ENCODE measurements around the gene CXCL11.
"Not testable (repeated sequence)": the region's sequence is repeated elsewhere in the genome, so short reads cannot be mapped to it uniquely, and the experiment has no call there.

Gene CXCL11

DNA sequence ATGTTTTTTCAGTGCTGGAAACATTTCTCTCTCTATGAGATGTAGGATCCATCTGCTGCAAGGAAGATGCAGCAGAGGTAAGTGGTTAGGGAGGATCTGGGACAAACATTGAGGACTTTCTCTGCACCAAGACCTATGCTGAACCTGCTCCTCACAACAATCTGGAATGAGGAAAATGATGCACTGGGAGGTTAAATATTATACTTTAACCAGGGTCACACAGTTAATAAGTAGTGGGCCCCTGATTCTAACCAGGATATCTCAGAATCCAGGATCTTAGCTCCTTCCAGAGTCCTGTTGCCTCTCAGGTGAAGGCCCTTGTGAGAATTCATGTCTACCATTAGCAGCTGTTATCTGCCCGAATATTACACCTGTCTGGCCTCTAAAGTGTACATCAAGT, 35.6 kb downstream of the CXCL11 start:
- DNase-seq (ENCODE audit: low spot score): no peak

DNA sequence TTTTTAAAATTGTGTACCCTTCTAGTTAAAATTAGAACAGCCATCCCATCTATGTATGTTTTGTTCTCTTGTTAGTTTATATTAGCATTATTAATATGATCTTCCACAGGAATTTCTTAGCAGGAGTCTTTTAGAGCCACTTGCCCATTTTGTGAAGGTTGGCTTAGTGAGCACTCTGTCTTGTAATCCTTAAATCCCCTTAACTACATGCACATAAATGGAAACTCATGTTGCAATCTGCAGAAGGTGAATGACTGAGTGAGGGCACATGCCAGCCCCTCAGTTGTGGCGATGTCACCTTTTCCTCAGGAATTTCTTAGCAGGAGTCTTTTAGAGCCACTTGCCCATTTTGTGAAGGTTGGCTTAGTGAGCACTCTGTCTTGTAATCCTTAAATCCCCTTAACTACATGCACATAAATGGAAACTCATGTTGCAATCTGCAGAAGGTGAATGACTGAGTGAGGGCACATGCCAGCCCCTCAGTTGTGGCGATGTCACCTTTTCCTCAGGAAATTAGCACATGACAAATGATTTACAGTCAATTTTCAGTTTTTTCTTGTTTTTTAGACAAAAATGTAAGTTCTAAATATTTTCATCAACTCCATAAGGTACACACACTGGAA, 37.2 kb downstream of the CXCL11 start:
- not testable (repeated sequence) for DNase-seq (ENCODE audit: low spot score)

DNA sequence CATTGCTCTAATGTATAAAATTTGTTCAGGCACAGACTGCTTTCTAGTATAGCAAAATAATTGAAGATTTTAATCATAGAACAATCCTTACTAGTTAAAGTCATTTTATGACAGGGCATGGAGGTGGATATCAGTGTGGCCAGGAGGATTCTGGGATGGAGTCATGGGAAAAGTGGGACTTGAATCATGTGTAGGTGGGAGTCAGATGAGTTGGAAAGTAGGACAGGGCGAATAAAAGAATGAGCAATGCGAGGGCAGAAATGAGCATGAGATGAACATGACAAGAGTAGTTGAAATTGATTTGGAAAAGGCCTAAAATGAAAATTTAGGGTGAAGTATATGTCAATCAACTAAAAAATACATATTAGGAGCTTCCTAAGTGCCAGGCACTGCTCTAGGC, 37.9 kb downstream of the CXCL11 start:
- no peak for DNase-seq (ENCODE audit: low spot score)

DNA sequence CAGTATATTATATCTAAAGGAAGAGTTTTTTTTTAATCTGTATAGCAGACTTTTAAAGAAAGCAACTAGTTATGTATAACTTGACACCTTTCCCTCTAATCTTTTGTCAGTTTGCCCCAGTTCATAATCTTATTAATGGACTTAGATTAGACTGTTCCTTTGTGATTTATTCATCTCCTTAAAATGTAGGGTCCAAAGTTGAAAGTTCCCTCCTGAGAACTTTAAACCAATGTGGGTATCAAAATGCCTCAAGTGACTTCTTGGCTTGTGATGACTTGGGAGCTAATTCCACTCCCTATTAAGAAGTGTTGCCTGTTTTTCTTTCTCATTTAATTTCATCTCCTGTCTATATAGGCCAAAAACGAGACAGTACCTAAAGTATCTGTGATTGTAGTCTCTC, 38.8 kb downstream of the CXCL11 start:
- no peak for DNase-seq (ENCODE audit: low spot score)

DNA sequence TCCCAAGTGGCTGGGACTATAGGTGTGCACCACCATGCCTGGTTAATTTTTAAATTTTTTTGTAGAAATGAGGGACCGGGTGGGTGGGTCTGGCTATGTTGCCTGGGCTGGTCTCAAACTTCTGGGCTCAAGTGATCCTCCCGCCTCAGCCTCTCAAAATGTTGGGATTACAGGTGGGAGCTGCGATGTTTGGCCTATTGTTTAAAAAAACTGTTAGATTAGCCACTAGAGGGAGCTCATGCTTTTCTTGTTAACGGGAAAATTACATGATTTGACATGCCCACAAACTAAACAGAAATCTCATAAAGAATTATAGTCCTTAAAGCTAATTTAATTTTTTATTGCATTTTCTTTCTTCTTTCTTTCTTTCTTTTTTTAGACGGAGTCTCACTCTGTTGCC, 40.1 kb downstream of the CXCL11 start:
- peak; percentile 46 for DNase-seq (ENCODE audit: low spot score)

DNA sequence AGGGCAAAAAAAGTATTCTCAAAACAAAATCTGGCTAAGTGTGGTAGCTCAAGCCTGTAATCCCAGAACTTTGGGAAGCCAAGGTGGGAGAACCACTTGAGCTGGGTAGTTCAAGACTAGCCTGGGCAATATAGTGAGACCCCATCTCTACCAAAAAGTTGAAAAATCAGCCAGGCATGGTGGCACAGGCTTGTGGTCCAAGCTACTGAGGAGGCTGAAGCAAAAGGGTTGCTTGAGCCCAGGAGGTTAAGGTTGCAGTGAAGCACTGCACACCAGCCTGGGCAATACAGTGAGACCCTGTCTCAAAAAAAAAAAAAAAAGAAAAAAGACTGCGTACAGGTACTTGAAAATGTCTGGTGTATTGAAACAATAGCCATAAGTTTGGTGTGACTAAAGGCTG, 43.4 kb downstream of the CXCL11 start:
- DNase-seq (ENCODE audit: low spot score): no peak

DNA sequence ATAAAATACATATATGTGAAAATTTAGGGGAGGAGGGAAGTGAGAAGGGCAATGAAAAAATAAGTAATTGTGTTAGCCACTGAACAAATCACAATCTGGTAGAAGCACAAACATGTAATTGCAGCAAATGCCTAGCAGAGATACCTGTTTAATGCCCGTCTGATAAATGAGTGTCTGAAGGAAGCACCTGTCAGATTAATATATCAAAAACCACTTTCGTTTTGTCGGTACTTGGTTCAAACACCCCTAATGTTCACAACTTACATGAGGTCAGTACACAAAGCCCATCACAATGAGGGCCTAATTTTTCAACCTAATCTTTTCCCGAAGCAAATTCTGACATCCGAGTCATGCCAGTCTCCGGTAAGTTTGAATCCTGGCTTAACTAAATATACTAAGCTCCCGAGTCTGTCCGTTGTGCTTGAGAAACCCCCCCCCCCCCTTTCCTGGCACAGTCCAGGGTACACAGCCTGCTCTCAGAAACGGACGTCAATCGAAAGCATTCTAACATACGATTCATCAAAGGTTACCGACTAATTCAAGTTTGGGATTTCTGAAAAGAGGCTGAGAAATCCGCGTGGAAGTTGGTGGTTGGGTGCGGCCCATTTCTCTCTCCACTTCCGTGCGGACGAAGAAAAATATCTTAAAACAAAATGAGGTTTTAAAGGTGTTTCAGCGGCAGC, 45.9 kb downstream of the CXCL11 start:
- no peak for DNase-seq (ENCODE audit: low spot score)

DNA sequence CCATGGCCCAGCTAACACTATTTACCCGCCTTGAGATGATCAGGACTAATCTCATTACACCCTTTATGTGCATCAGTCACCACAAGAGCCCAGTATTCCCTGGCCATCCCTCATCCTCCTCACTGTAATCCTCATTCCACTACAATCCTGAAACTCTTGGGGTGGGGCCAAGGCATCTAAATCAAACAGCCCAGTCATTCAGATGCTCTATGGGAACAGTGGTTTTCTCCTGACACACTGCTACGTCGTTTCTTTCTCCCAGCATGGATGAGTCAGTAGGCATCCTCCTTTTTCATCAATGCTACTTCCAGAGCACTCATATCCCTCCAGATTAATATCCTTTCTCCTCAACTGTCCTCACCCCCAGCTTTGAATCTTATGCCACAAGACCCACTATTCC, 50.8 kb downstream of the CXCL11 start:
- no peak for DNase-seq (ENCODE audit: low spot score)
